SK-N-SH (cell line): ENCODE data around the gene DNAJB8. TPM values are rescaled to one million over a fixed set of nuclear protein-coding genes. Genes with fewer than 3 reads are reported as not detected.

Source experiments
- CTCF ChIA-PET: fragments of 300-600, 350-600 bp; formaldehyde crosslinking; extraction: SDS; loops from one replicate; lab custom pipeline; 2021; lab: Yijun Ruan, JAX
- POLR2A ChIA-PET: fragments of 350-600 bp; sonication (Branson Sonifier 250); formaldehyde crosslinking; extraction: SDS; loops from one replicate; lab custom pipeline; 2020; ENCODE audit warnings: antibody characterized with exemption, inconsistent platforms; lab: Yijun Ruan, JAX
- DNase-seq: peaks from one replicate; pipeline ENCODE4 v3.0.0; 2012
- H2AFZ ChIP-seq: fragments of 200-600 bp; sonication (generic); 2 replicates; pipeline ENCODE4 v1.8.1; 2016; ENCODE audit warnings: antibody characterized with exemption, mild to moderate bottlenecking, low read depth
- H3F3A ChIP-seq: fragments of 200-600 bp; sonication (generic); replicated peaks from 2 replicates; pipeline ENCODE3; 2016; ENCODE audit warnings: antibody characterized with exemption, mild to moderate bottlenecking; ENCODE audit not compliant: insufficient read depth
- H3K27ac ChIP-seq, 2 experiments: fragments of 200-500 bp in 1 of 2; fragments of 200-600 bp in 1 of 2; sonication (Bioruptor generic) in 1 of 2; sonication (generic), shearing (Covaris generic) in 1 of 2; 2 replicates each; pipeline versions ENCODE4 v1.5.1 to v1.6.1; 2014 to 2016; ENCODE audit warnings: low read depth in 2 of 2, inconsistent platforms in 1 of 2, low read length in 1 of 2, mild to moderate bottlenecking in 1 of 2, mixed read lengths in 1 of 2
- H3K27me3 ChIP-seq: fragments of 200-600 bp; sonication (generic), shearing (Covaris generic); 2 replicates; pipeline ENCODE4 v1.6.1; 2016; ENCODE audit warnings: mixed run types; ENCODE audit not compliant: insufficient read depth
- H3K36me3 ChIP-seq, 2 experiments: fragments of 200-500 bp in 1 of 2; fragments of 200-600 bp in 1 of 2; sonication (Bioruptor generic) in 1 of 2; sonication (generic) in 1 of 2; replicated peaks in 1 of 2; 2 replicates each; pipeline versions ENCODE3 to v1.5.1; 2014 to 2016; ENCODE audit warnings: low read length in 1 of 2, mild to moderate bottlenecking in 1 of 2; ENCODE audit not compliant: insufficient read depth in 2 of 2, control insufficient read depth in 1 of 2
- H3K4me1 ChIP-seq, 2 experiments: fragments of 200-500 bp in 1 of 2; fragments of 200-600 bp in 1 of 2; sonication (Bioruptor generic) in 1 of 2; sonication (generic), shearing (Covaris generic) in 1 of 2; 2 replicates each; pipeline versions ENCODE4 v1.5.1 to v1.6.1; 2014 to 2016; ENCODE audit warnings: low read depth in 1 of 2, low read length in 1 of 2, mixed run types in 1 of 2; ENCODE audit not compliant: insufficient read depth in 2 of 2, control insufficient read depth in 1 of 2
- H3K4me2 ChIP-seq: fragments of 200-600 bp; sonication (generic), shearing (Covaris generic); 2 replicates; pipeline ENCODE4 v1.6.1; 2017; ENCODE audit warnings: mixed run types
- H3K4me3 ChIP-seq, 2 experiments: fragments of 200-500 bp in 1 of 2; fragments of 200-600 bp in 1 of 2; sonication (Bioruptor generic) in 1 of 2; sonication (generic), shearing (Covaris generic) in 1 of 2; 2 replicates each; pipeline versions ENCODE4 v1.5.1 to v1.8.1; 2014 to 2016; ENCODE audit warnings: low read depth in 2 of 2, inconsistent platforms in 1 of 2, low read length in 1 of 2, mild to moderate bottlenecking in 1 of 2, mixed read lengths in 1 of 2, moderate library complexity in 1 of 2
- H3K79me2 ChIP-seq: fragments of 200-600 bp; sonication (generic); 2 replicates; pipeline ENCODE4 v1.8.1; 2017; ENCODE audit warnings: mild to moderate bottlenecking; ENCODE audit not compliant: insufficient read depth
- H3K9ac ChIP-seq: fragments of 200-600 bp; sonication (generic); 2 replicates; pipeline ENCODE4 v1.6.1; 2017; ENCODE audit warnings: mixed run types
- H3K9me2 ChIP-seq: fragments of 200-600 bp; sonication (generic); 2 replicates; pipeline ENCODE4 v1.6.1; 2017; ENCODE audit warnings: mixed run types
- H3K9me3 ChIP-seq: fragments of 200-600 bp; sonication (generic); 2 replicates; pipeline ENCODE4 v1.6.1; 2017; ENCODE audit warnings: mixed run types, mild to moderate bottlenecking, moderate library complexity
- H4K20me1 ChIP-seq: fragments of 200-600 bp; sonication (generic); 2 replicates; pipeline ENCODE4 v1.6.1; 2017; ENCODE audit warnings: mild to moderate bottlenecking, mixed run types; ENCODE audit not compliant: insufficient read depth
- EP300 ChIP-seq, 2 experiments: IDR thresholded peaks; 2 replicates each; pipeline versions ENCODE4 v1.4.0 to v1.6.1; 2012; ENCODE audit warnings: borderline replicate concordance in 1 of 2, low read depth in 1 of 2, low read length in 1 of 2
- EZH2phosphoT487 ChIP-seq: fragments of 200-600 bp; sonication (generic); IDR thresholded peaks from 2 replicates; pipeline ENCODE4 v1.6.1; 2017; ENCODE audit warnings: low read depth, mixed run types, mild to moderate bottlenecking, antibody characterized with exemption, moderate library complexity, borderline replicate concordance
- FOSL2 ChIP-seq: IDR thresholded peaks from 2 replicates; pipeline ENCODE4 v1.4.0; 2012; ENCODE audit warnings: low read depth, mild to moderate bottlenecking, moderate library complexity, borderline replicate concordance
- FOXJ3 ChIP-seq: sonication (generic); formaldehyde crosslinking; IDR thresholded peaks from 2 replicates; pipeline ENCODE4 v1.5.1; 2020; ENCODE audit warnings: mild to moderate bottlenecking, missing genetic modification reagents
- FOXM1 ChIP-seq: IDR thresholded peaks from 2 replicates; pipeline ENCODE4 v1.4.0; 2012; ENCODE audit warnings: low read depth, mild to moderate bottlenecking
- GATA2 ChIP-seq: sonication (generic); formaldehyde crosslinking; IDR thresholded peaks from 2 replicates; pipeline ENCODE4 v1.5.0; 2020; ENCODE audit warnings: mild to moderate bottlenecking, missing genetic modification reagents
- JUND ChIP-seq: IDR thresholded peaks from 2 replicates; pipeline ENCODE4 v1.4.0; 2012
- MEF2A ChIP-seq: IDR thresholded peaks from 2 replicates; pipeline ENCODE4 v1.4.0; 2012; ENCODE audit warnings: low read depth, borderline replicate concordance
- MXI1 ChIP-seq: IDR thresholded peaks from 2 replicates; pipeline ENCODE4 v1.6.1; 2012; ENCODE audit warnings: mild to moderate bottlenecking, low read depth, low read length, improper control_type of control experiment
- NFIC ChIP-seq: IDR thresholded peaks from 2 replicates; pipeline ENCODE4 v1.4.0; 2012; ENCODE audit warnings: borderline replicate concordance
- NRF1 ChIP-seq: IDR thresholded peaks from 2 replicates; pipeline ENCODE4 v1.6.1; 2012; ENCODE audit warnings: low read depth, mild to moderate bottlenecking, low read length
- RCOR1 ChIP-seq: fragments of 150-350 bp; IDR thresholded peaks from 2 replicates; pipeline ENCODE4 v1.6.1; 2017; ENCODE audit warnings: antibody characterized with exemption, low read length
- SIN3A ChIP-seq: IDR thresholded peaks from 2 replicates; pipeline ENCODE4 v1.6.1; 2012; ENCODE audit warnings: low read depth, mild to moderate bottlenecking, low read length, moderate library complexity, borderline replicate concordance
- SMC3 ChIP-seq: IDR thresholded peaks from 2 replicates; pipeline ENCODE4 v1.6.1; 2012; ENCODE audit warnings: low read depth, low read length, improper control_type of control experiment
- TCF12 ChIP-seq: IDR thresholded peaks from 2 replicates; pipeline ENCODE4 v1.4.0; 2012
- YY1 ChIP-seq: IDR thresholded peaks from 2 replicates; pipeline ENCODE4 v1.4.0; 2012; ENCODE audit warnings: low read depth, mild to moderate bottlenecking
- WGBS: methylation state at CpG from one replicate; pipeline ENCODE4 v1.1.6; 2017; ENCODE audit warnings: low lambda C conversion rate; 5-methylcytosine and 5-hydroxymethylcytosine counted together
- polyA plus RNA-seq, 3 experiments: library from polyadenylated mRNA; depleted of rRNA; stranded (reverse); fragments of >200 nt; gene quantifications; 2 replicates each; pipeline ENCODE4 v1.2.3, GENCODE V29; 2012
- TF ChIP-seq, protein P1 (sequence below): fragments of 200-600 bp; sonication (generic); IDR thresholded peaks from 2 replicates; pipeline ENCODE4 v1.6.1; 2017; ENCODE audit warnings: antibody characterized with exemption, mild to moderate bottlenecking, moderate library complexity
- TF ChIP-seq, protein P2 (sequence below): fragments of 150-350 bp; IDR thresholded peaks from 2 replicates; pipeline ENCODE4 v1.6.1; 2017; ENCODE audit warnings: antibody characterized with exemption, low read length, low read depth, borderline replicate concordance
- TF ChIP-seq, protein P3 (sequence below): IDR thresholded peaks from 2 replicates; pipeline ENCODE4 v1.6.1; 2012; ENCODE audit warnings: mild to moderate bottlenecking, low read depth, low read length, moderate library complexity
- TF ChIP-seq, protein P4 (sequence below): IDR thresholded peaks from 2 replicates; pipeline ENCODE4; 2012

The DNAJB8 gene
- polyA plus RNA-seq, 1 of the 3 experiments (the other 2 are of a cell fraction) = not detected

DNA sequence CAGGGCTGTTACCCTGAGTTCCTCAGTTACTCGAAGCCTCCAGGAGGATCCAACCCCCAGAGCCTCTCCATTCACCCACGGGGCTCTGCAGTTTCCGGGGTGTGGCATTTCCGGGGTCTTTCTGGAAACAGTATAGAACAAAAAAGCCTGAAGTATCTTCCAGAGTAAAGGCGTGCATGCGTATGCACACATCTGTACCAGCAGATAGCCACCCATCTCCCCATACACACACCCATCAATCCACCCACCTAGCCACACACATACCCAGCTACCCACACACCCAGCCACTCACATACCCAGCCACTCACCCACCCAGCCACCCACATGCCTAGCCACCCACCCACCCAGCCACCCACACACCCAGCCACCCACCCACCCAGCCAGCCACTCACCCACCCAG, 2.9 kb upstream of the DNAJB8 start:
- H3K4me1 ChIP-seq = peaks cover 0 to 84% of the 10 kb centered on the region in 2 experiments; a peak in 1 of 4 replicates
- no peaks in the 10 kb centered on the region for H3K9me3 ChIP-seq
- DNase-seq = no peak
- no peaks in the 10 kb centered on the region for H3K79me2 ChIP-seq
- no peaks in the 10 kb centered on the region for H4K20me1 ChIP-seq
- H3K27ac ChIP-seq = peak overlapping the region in 1 of 2 experiments; percentile 100; a peak in 2 of 4 replicates
- TF ChIP-seq, protein P1, sequence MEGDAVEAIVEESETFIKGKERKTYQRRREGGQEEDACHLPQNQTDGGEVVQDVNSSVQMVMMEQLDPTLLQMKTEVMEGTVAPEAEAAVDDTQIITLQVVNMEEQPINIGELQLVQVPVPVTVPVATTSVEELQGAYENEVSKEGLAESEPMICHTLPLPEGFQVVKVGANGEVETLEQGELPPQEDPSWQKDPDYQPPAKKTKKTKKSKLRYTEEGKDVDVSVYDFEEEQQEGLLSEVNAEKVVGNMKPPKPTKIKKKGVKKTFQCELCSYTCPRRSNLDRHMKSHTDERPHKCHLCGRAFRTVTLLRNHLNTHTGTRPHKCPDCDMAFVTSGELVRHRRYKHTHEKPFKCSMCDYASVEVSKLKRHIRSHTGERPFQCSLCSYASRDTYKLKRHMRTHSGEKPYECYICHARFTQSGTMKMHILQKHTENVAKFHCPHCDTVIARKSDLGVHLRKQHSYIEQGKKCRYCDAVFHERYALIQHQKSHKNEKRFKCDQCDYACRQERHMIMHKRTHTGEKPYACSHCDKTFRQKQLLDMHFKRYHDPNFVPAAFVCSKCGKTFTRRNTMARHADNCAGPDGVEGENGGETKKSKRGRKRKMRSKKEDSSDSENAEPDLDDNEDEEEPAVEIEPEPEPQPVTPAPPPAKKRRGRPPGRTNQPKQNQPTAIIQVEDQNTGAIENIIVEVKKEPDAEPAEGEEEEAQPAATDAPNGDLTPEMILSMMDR = no peak
- TF ChIP-seq GATA2 (CRISPR knock-in tag) (no peak), FOSL2 (no peak), MXI1 (no peak), YY1 (no peak), SIN3A (no peak), TCF12 (no peak), EP300 (IDR thresholded peaks at IDR 0.05; ENCODE audit: borderline replicate concordance in 1 of 2, low read depth in 1 of 2, low read length in 1 of 2) (no peak), RCOR1 (no peak), FOXM1 (no peak), NFIC (no peak), EZH2phosphoT487 (no peak), JUND (no peak), FOXJ3 (CRISPR knock-in tag) (no peak), MEF2A (no peak), SMC3 (no peak), NRF1 (no peak)
- TF ChIP-seq, protein P2, sequence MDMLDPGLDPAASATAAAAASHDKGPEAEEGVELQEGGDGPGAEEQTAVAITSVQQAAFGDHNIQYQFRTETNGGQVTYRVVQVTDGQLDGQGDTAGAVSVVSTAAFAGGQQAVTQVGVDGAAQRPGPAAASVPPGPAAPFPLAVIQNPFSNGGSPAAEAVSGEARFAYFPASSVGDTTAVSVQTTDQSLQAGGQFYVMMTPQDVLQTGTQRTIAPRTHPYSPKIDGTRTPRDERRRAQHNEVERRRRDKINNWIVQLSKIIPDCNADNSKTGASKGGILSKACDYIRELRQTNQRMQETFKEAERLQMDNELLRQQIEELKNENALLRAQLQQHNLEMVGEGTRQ = no peak
- TF ChIP-seq, protein P3, sequence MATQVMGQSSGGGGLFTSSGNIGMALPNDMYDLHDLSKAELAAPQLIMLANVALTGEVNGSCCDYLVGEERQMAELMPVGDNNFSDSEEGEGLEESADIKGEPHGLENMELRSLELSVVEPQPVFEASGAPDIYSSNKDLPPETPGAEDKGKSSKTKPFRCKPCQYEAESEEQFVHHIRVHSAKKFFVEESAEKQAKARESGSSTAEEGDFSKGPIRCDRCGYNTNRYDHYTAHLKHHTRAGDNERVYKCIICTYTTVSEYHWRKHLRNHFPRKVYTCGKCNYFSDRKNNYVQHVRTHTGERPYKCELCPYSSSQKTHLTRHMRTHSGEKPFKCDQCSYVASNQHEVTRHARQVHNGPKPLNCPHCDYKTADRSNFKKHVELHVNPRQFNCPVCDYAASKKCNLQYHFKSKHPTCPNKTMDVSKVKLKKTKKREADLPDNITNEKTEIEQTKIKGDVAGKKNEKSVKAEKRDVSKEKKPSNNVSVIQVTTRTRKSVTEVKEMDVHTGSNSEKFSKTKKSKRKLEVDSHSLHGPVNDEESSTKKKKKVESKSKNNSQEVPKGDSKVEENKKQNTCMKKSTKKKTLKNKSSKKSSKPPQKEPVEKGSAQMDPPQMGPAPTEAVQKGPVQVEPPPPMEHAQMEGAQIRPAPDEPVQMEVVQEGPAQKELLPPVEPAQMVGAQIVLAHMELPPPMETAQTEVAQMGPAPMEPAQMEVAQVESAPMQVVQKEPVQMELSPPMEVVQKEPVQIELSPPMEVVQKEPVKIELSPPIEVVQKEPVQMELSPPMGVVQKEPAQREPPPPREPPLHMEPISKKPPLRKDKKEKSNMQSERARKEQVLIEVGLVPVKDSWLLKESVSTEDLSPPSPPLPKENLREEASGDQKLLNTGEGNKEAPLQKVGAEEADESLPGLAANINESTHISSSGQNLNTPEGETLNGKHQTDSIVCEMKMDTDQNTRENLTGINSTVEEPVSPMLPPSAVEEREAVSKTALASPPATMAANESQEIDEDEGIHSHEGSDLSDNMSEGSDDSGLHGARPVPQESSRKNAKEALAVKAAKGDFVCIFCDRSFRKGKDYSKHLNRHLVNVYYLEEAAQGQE = no peak
- TF ChIP-seq, protein P4, sequence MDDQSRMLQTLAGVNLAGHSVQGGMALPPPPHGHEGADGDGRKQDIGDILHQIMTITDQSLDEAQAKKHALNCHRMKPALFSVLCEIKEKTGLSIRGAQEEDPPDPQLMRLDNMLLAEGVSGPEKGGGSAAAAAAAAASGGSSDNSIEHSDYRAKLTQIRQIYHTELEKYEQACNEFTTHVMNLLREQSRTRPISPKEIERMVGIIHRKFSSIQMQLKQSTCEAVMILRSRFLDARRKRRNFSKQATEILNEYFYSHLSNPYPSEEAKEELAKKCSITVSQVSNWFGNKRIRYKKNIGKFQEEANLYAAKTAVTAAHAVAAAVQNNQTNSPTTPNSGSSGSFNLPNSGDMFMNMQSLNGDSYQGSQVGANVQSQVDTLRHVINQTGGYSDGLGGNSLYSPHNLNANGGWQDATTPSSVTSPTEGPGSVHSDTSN = no peak
- no peaks in the 10 kb centered on the region for H3K9me2 ChIP-seq
- H3K4me3 ChIP-seq = no peak overlapping the region
- no peak overlapping the region for H3K4me2 ChIP-seq
- no peaks in the 10 kb centered on the region for H3F3A ChIP-seq
- H3K36me3 ChIP-seq = no peaks in the 10 kb centered on the region
- ChIA-PET POLR2A (interaction anchor here (0.9 to 2.4 kb wide), 11 partner anchors 12 to 59 kb away, joined by 3 to 68 read pairs (median 15); partner anchors contain the start of gene GATA2), CTCF (interaction anchor here (1.3 to 2.3 kb wide), 3 partner anchors 11 to 42 kb away, joined by 3 to 9 read pairs (median 7); no protein-coding TSS in a partner anchor)
- H2AFZ ChIP-seq = no peak overlapping the region
- no peak overlapping the region for H3K9ac ChIP-seq
- peaks cover 12% of the 10 kb centered on the region for H3K27me3 ChIP-seq
- 86% methylated on average over 6 of the region's 6 CpGs for WGBS
